H1 (cell line): ENCODE measurements around the gene MRPL41. TPM values are rescaled to one million over a fixed set of nuclear protein-coding genes. Genes with fewer than 3 reads are reported as not detected.
"Not testable (repeated sequence)": the region's sequence is repeated elsewhere in the genome, so short reads cannot be mapped to it uniquely, and the experiment has no call there.

ENCODE experiments used
- CTCF ChIA-PET: fragments of 300-600 bp; sonication (Branson Sonifier 250); formaldehyde crosslinking; loops from one replicate; lab custom pipeline; 2021; ENCODE audit not compliant: partially characterized antibody; lab: Charles Lee
- POLR2A ChIA-PET: fragments of 300-600 bp; sonication (Branson Sonifier 250); formaldehyde crosslinking; loops from one replicate; lab custom pipeline; 2021; ENCODE audit warnings: inconsistent platforms; ENCODE audit not compliant: partially characterized antibody; lab: Charles Lee
- DNase-seq, 2 experiments: peaks; one replicate each; pipeline versions ENCODE4 v3.0.0 to v3.0.0-alpha.2; 2010 to 2022; ENCODE audit warnings: low spot score in 2 of 2, low read depth in 1 of 2, mixed read lengths in 1 of 2
- FAIRE-seq: peaks from 2 replicates; lab custom pipeline; 2011; peaks lifted over from hg19 to GRCh38; lab: Jason Lieb, UNC
- H2AFZ ChIP-seq: 2 replicates; pipeline ENCODE4 v1.8.1; 2012; ENCODE audit warnings: low read length, inconsistent platforms
- H2AK5ac ChIP-seq: 2 replicates; pipeline ENCODE4 v1.6.1; 2013; ENCODE audit warnings: low read depth, low read length
- H2BK120ac ChIP-seq: replicated peaks from 2 replicates; pipeline ENCODE3; 2013; ENCODE audit warnings: low read depth, low read length, inconsistent platforms
- H2BK12ac ChIP-seq: 2 replicates; pipeline ENCODE4 v1.6.1; 2013; ENCODE audit warnings: low read depth, low read length
- H2BK15ac ChIP-seq: 2 replicates; pipeline ENCODE4 v1.6.1; 2013; ENCODE audit warnings: low read length
- H2BK20ac ChIP-seq: 2 replicates; pipeline ENCODE4 v1.6.1; 2013; ENCODE audit warnings: low read length
- H2BK5ac ChIP-seq: 2 replicates; pipeline ENCODE4 v1.6.1; 2013; ENCODE audit warnings: low read depth, low read length
- H3K14ac ChIP-seq: 2 replicates; pipeline ENCODE4 v1.6.1; 2013; ENCODE audit warnings: inconsistent platforms; ENCODE audit not compliant: insufficient read length
- H3K18ac ChIP-seq: 2 replicates; pipeline ENCODE4 v1.6.1; 2013; ENCODE audit warnings: low read length; ENCODE audit errors: extremely low read depth
- H3K23ac ChIP-seq: 2 replicates; pipeline ENCODE4 v1.6.1; 2013; ENCODE audit warnings: inconsistent platforms; ENCODE audit not compliant: insufficient read length
- H3K23me2 ChIP-seq: 2 replicates; pipeline ENCODE4 v1.6.1; 2013; ENCODE audit warnings: low read depth, low read length
- H3K27ac ChIP-seq: 2 replicates; pipeline ENCODE4 v1.6.1; 2011; ENCODE audit warnings: low read depth, low read length, inconsistent platforms
- H3K27me3 ChIP-seq, 4 experiments: replicated peaks in 1 of 4; 1 replicate in 1 of 4; 2 replicates in 3 of 4; pipeline versions ENCODE4 v1.6.1 to v1.8.1; 2011 to 2013; ENCODE audit warnings: low read length in 3 of 4, mild to moderate bottlenecking in 3 of 4, inconsistent platforms in 2 of 4, mixed read lengths in 2 of 4, moderate library complexity in 1 of 4; ENCODE audit not compliant: control insufficient read depth in 3 of 4, insufficient read depth in 3 of 4; ENCODE audit errors: extremely low read depth in 1 of 4
- H3K36me3 ChIP-seq, 4 experiments: 2 replicates each; pipeline versions ENCODE4 v1.6.1 to v1.8.1; 2011 to 2013; ENCODE audit warnings: mild to moderate bottlenecking in 4 of 4, low read length in 3 of 4, moderate library complexity in 2 of 4, control low read depth in 1 of 4, inconsistent platforms in 1 of 4; ENCODE audit not compliant: insufficient read depth in 4 of 4, control insufficient read depth in 2 of 4
- H3K4ac ChIP-seq: replicated peaks from 2 replicates; pipeline ENCODE3; 2013; ENCODE audit warnings: low read length, low read depth, mixed read lengths, inconsistent platforms; ENCODE audit not compliant: insufficient read length
- H3K4me1 ChIP-seq, 4 experiments: replicated peaks in 1 of 4; 1 replicate in 1 of 4; 2 replicates in 3 of 4; pipeline versions ENCODE4 v1.6.1 to v1.8.1; 2011 to 2013; ENCODE audit warnings: low read length in 3 of 4, inconsistent platforms in 2 of 4, mixed read lengths in 1 of 4; ENCODE audit not compliant: insufficient read depth in 4 of 4, control insufficient read depth in 3 of 4
- H3K4me2 ChIP-seq, 2 experiments: 2 replicates each; pipeline versions ENCODE4 v1.6.1 to v1.8.1; 2011 to 2013; ENCODE audit warnings: low read depth in 2 of 2, low read length in 2 of 2, control low read depth in 1 of 2, inconsistent platforms in 1 of 2, mild to moderate bottlenecking in 1 of 2; ENCODE audit not compliant: insufficient read depth in 1 of 2
- H3K4me3 ChIP-seq, 4 experiments: fragments of 200-600, 300-600 bp in 1 of 4; sonication (generic), shearing (Covaris generic), sonication (Bioruptor Twin) in 1 of 4; 2 replicates each; pipeline versions ENCODE4 v1.5.1 to v1.8.1; 2011 to 2016; ENCODE audit warnings: low read length in 4 of 4, low read depth in 3 of 4, control low read depth in 2 of 4, inconsistent platforms in 2 of 4, mild to moderate bottlenecking in 2 of 4, mixed read lengths in 1 of 4, moderate library complexity in 1 of 4; ENCODE audit not compliant: insufficient read depth in 2 of 4; ENCODE audit errors: extremely low read depth in 1 of 4
- H3K56ac ChIP-seq: replicated peaks from 2 replicates; pipeline ENCODE3; 2013; ENCODE audit warnings: low read depth, mild to moderate bottlenecking, mixed read lengths, low read length, inconsistent platforms; ENCODE audit not compliant: insufficient read length
- H3K79me1 ChIP-seq: 2 replicates; pipeline ENCODE4 v1.6.1; 2013; ENCODE audit warnings: low read depth, low read length, control low read depth
- H3K79me2 ChIP-seq, 2 experiments: 2 replicates each; pipeline versions ENCODE4 v1.6.1 to v1.8.1; 2012 to 2013; ENCODE audit warnings: low read length in 2 of 2, mild to moderate bottlenecking in 2 of 2, inconsistent platforms in 1 of 2; ENCODE audit not compliant: insufficient read depth in 2 of 2, control insufficient read depth in 1 of 2
- H3K9ac ChIP-seq, 4 experiments: replicated peaks in 1 of 4; 1 replicate in 1 of 4; 2 replicates in 3 of 4; pipeline versions ENCODE4 v1.6.1 to v1.8.1; 2011 to 2013; ENCODE audit warnings: low read depth in 3 of 4, low read length in 3 of 4, control low read depth in 2 of 4, mild to moderate bottlenecking in 2 of 4, moderate library complexity in 2 of 4, inconsistent platforms in 1 of 4; ENCODE audit errors: extremely low read depth in 1 of 4
- H3K9me3 ChIP-seq, 2 experiments: 2 replicates each; pipeline versions ENCODE4 v1.6.1 to v1.8.1; 2012 to 2013; ENCODE audit warnings: mild to moderate bottlenecking in 2 of 2, moderate library complexity in 2 of 2, control low read depth in 1 of 2, inconsistent platforms in 1 of 2, low read depth in 1 of 2, low read length in 1 of 2, mixed read lengths in 1 of 2; ENCODE audit not compliant: insufficient read depth in 2 of 2
- H4K20me1 ChIP-seq, 2 experiments: replicated peaks in 1 of 2; 2 replicates each; pipeline versions ENCODE3 to v1.8.1; 2011 to 2013; ENCODE audit warnings: inconsistent platforms in 2 of 2, low read length in 2 of 2, mild to moderate bottlenecking in 1 of 2; ENCODE audit not compliant: insufficient read depth in 2 of 2, control insufficient read depth in 1 of 2
- H4K5ac ChIP-seq: 2 replicates; pipeline ENCODE4 v1.6.1; 2013; ENCODE audit warnings: low read length, low read depth, mixed read lengths, inconsistent platforms; ENCODE audit not compliant: insufficient read length
- H4K8ac ChIP-seq: 2 replicates; pipeline ENCODE4 v1.8.0; 2013; ENCODE audit warnings: mild to moderate bottlenecking, moderate library complexity, low read length, inconsistent platforms; ENCODE audit not compliant: insufficient read depth; ENCODE audit errors: extremely low read depth
- H4K91ac ChIP-seq: replicated peaks from 2 replicates; pipeline ENCODE3; 2013; ENCODE audit warnings: low read length, mixed read lengths, inconsistent platforms; ENCODE audit not compliant: insufficient read length
- ASH2L ChIP-seq: fragments of 200-600, 300-600 bp; sonication (generic); IDR thresholded peaks from one replicate; pipeline ENCODE4 v1.7.1; 2017; ENCODE audit warnings: low read length
- WGBS, 2 experiments: shearing (Covaris generic) in 1 of 2; methylation state at CpG; one replicate each; pipeline versions ENCODE4 v1.1.6 to v1.1.7; 2013 to 2015; ENCODE audit warnings: low lambda C conversion rate in 2 of 2, mixed read lengths in 2 of 2, inconsistent platforms in 1 of 2, low coverage in 1 of 2, missing lambda C conversion rate in 1 of 2; ENCODE audit not compliant: insufficient replicate concordance in 2 of 2, insufficient coverage in 1 of 2, insufficient read length in 1 of 2; ENCODE audit errors: extremely low coverage in 1 of 2, missing lambda C conversion rate in 1 of 2; 5-methylcytosine and 5-hydroxymethylcytosine counted together
- polyA plus RNA-seq, 7 experiments: library from polyadenylated mRNA; depleted of rRNA in 3 of 7; stranded (reverse) in 5 of 7; unstranded in 2 of 7; fragments of >200 nt in 5 of 7; fragments of 200-250 nt in 2 of 7; gene quantifications; 1 replicate in 5 of 7; 2 replicates in 1 of 7; 4 replicates in 1 of 7; pipeline versions ENCODE4 v1.2.1 to v1.2.3, GENCODE V29; 2011 to 2013; ENCODE audit warnings: missing spikeins in 2 of 7, mixed read lengths in 2 of 7
- total RNA-seq: library from RNA; stranded (reverse); fragmentation: NEBNext Ultra II Directional; extraction: Animal tissue kit (Norgen Biotek cat#: 25700); gene quantifications from 2 replicates; pipeline ENCODE4 v1.2.1, GENCODE V29; 2021

Gene MRPL41
- total and polyA plus RNA-seq, 2 of the 8 experiments (the other 6 are each of a cell fraction or from before 2014, with no cell fraction given), result 47.2 to 58.1 TPM

DNA sequence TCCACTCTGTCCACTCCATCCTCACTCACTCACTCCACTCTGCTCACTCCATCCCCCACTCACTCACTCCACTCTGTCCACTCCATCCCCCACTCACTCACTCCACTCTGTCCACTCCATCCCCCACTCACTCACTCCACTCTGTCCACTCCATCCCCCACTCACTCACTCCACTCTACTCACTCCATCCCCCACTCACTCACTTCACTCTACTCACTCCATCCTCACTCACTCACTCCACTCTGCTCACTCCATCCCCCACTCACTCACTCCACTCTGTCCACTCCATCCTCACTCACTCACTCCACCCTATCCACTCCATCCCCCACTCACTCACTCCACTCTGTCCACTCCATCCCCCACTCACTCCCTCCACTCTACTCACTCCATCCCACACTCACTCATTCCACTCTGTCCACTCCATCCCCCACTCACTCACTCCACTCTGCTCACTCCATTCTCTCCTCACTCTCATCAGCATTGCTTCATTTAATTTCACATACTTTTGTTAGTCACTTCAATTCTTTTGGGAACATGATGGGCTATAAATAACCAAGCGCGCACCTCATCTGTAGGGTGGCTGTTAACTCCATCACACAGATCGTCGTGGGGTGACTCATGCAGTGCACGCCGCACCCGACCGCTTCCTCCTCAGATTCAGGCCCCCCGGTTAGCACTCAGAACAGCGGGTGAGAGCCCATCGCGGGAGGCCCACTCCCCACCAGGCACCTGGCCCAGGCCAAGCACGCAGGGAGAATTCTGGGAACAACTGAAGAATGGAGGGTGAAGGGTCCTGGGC, 32.8 kb upstream of the MRPL41 start:
- H3K4me3 ChIP-seq, H3K18ac ChIP-seq, H4K8ac ChIP-seq, H3K27me3 ChIP-seq, H3K9me3 ChIP-seq, H2BK15ac ChIP-seq, H2AK5ac ChIP-seq, H4K5ac ChIP-seq, H3K4me2 ChIP-seq, H2AFZ ChIP-seq, H3K79me2 ChIP-seq, H2BK20ac ChIP-seq, H3K56ac ChIP-seq, H3K4me1 ChIP-seq, DNase-seq, H2BK12ac ChIP-seq, CTCF ChIA-PET, H2BK5ac ChIP-seq, H3K23me2 ChIP-seq, H4K91ac ChIP-seq, H3K4ac ChIP-seq, H2BK120ac ChIP-seq, H3K79me1 ChIP-seq, H3K23ac ChIP-seq, H3K14ac ChIP-seq, FAIRE-seq, H4K20me1 ChIP-seq, H3K27ac ChIP-seq, POLR2A ChIA-PET, H3K9ac ChIP-seq, H3K36me3 ChIP-seq: not testable (repeated sequence)
- peak; percentile 93 for TF ChIP-seq ASH2L
- WGBS, 2 experiments, result 94% methylated on average over 8 of the region's 13 CpGs; no CpG with 5 or more reads in 1 of the 2 experiments
